SK-N-SH (cell line): ENCODE measurements around the gene SLC12A7. TPM values are rescaled to one million over a fixed set of nuclear protein-coding genes. Genes with fewer than 3 reads are reported as not detected.

Source experiments
- CTCF ChIA-PET: fragments of 300-600, 350-600 bp; formaldehyde crosslinking; extraction: SDS; loops from one replicate; lab custom pipeline; 2021; lab: Yijun Ruan, JAX
- POLR2A ChIA-PET: fragments of 350-600 bp; sonication (Branson Sonifier 250); formaldehyde crosslinking; extraction: SDS; loops from one replicate; lab custom pipeline; 2020; ENCODE audit warnings: antibody characterized with exemption, inconsistent platforms; lab: Yijun Ruan, JAX
- DNase-seq: peaks from one replicate; pipeline ENCODE4 v3.0.0; 2012
- H2AFZ ChIP-seq: fragments of 200-600 bp; sonication (generic); 2 replicates; pipeline ENCODE4 v1.8.1; 2016; ENCODE audit warnings: antibody characterized with exemption, mild to moderate bottlenecking, low read depth
- H3F3A ChIP-seq: fragments of 200-600 bp; sonication (generic); replicated peaks from 2 replicates; pipeline ENCODE3; 2016; ENCODE audit warnings: antibody characterized with exemption, mild to moderate bottlenecking; ENCODE audit not compliant: insufficient read depth
- H3K27ac ChIP-seq, 2 experiments: fragments of 200-500 bp in 1 of 2; fragments of 200-600 bp in 1 of 2; sonication (Bioruptor generic) in 1 of 2; sonication (generic), shearing (Covaris generic) in 1 of 2; 2 replicates each; pipeline versions ENCODE4 v1.5.1 to v1.6.1; 2014 to 2016; ENCODE audit warnings: low read depth in 2 of 2, inconsistent platforms in 1 of 2, low read length in 1 of 2, mild to moderate bottlenecking in 1 of 2, mixed read lengths in 1 of 2
- H3K27me3 ChIP-seq: fragments of 200-600 bp; sonication (generic), shearing (Covaris generic); 2 replicates; pipeline ENCODE4 v1.6.1; 2016; ENCODE audit warnings: mixed run types; ENCODE audit not compliant: insufficient read depth
- H3K36me3 ChIP-seq, 2 experiments: fragments of 200-500 bp in 1 of 2; fragments of 200-600 bp in 1 of 2; sonication (Bioruptor generic) in 1 of 2; sonication (generic) in 1 of 2; replicated peaks in 1 of 2; 2 replicates each; pipeline versions ENCODE3 to v1.5.1; 2014 to 2016; ENCODE audit warnings: low read length in 1 of 2, mild to moderate bottlenecking in 1 of 2; ENCODE audit not compliant: insufficient read depth in 2 of 2, control insufficient read depth in 1 of 2
- H3K4me1 ChIP-seq, 2 experiments: fragments of 200-500 bp in 1 of 2; fragments of 200-600 bp in 1 of 2; sonication (Bioruptor generic) in 1 of 2; sonication (generic), shearing (Covaris generic) in 1 of 2; 2 replicates each; pipeline versions ENCODE4 v1.5.1 to v1.6.1; 2014 to 2016; ENCODE audit warnings: low read depth in 1 of 2, low read length in 1 of 2, mixed run types in 1 of 2; ENCODE audit not compliant: insufficient read depth in 2 of 2, control insufficient read depth in 1 of 2
- H3K4me2 ChIP-seq: fragments of 200-600 bp; sonication (generic), shearing (Covaris generic); 2 replicates; pipeline ENCODE4 v1.6.1; 2017; ENCODE audit warnings: mixed run types
- H3K4me3 ChIP-seq, 2 experiments: fragments of 200-500 bp in 1 of 2; fragments of 200-600 bp in 1 of 2; sonication (Bioruptor generic) in 1 of 2; sonication (generic), shearing (Covaris generic) in 1 of 2; 2 replicates each; pipeline versions ENCODE4 v1.5.1 to v1.8.1; 2014 to 2016; ENCODE audit warnings: low read depth in 2 of 2, inconsistent platforms in 1 of 2, low read length in 1 of 2, mild to moderate bottlenecking in 1 of 2, mixed read lengths in 1 of 2, moderate library complexity in 1 of 2
- H3K79me2 ChIP-seq: fragments of 200-600 bp; sonication (generic); 2 replicates; pipeline ENCODE4 v1.8.1; 2017; ENCODE audit warnings: mild to moderate bottlenecking; ENCODE audit not compliant: insufficient read depth
- H3K9ac ChIP-seq: fragments of 200-600 bp; sonication (generic); 2 replicates; pipeline ENCODE4 v1.6.1; 2017; ENCODE audit warnings: mixed run types
- H3K9me2 ChIP-seq: fragments of 200-600 bp; sonication (generic); 2 replicates; pipeline ENCODE4 v1.6.1; 2017; ENCODE audit warnings: mixed run types
- H3K9me3 ChIP-seq: fragments of 200-600 bp; sonication (generic); 2 replicates; pipeline ENCODE4 v1.6.1; 2017; ENCODE audit warnings: mixed run types, mild to moderate bottlenecking, moderate library complexity
- H4K20me1 ChIP-seq: fragments of 200-600 bp; sonication (generic); 2 replicates; pipeline ENCODE4 v1.6.1; 2017; ENCODE audit warnings: mild to moderate bottlenecking, mixed run types; ENCODE audit not compliant: insufficient read depth
- CTCF ChIP-seq: fragments of 200-600 bp; sonication (generic); IDR thresholded peaks from 2 replicates; pipeline ENCODE4 v1.6.1; 2017; ENCODE audit warnings: antibody characterized with exemption, mild to moderate bottlenecking, moderate library complexity
- ELF1 ChIP-seq: IDR thresholded peaks from 2 replicates; pipeline ENCODE4 v1.4.0; 2012
- EP300 ChIP-seq, 2 experiments: IDR thresholded peaks; 2 replicates each; pipeline versions ENCODE4 v1.4.0 to v1.6.1; 2012; ENCODE audit warnings: borderline replicate concordance in 1 of 2, low read depth in 1 of 2, low read length in 1 of 2
- FOSL2 ChIP-seq: IDR thresholded peaks from 2 replicates; pipeline ENCODE4 v1.4.0; 2012; ENCODE audit warnings: low read depth, mild to moderate bottlenecking, moderate library complexity, borderline replicate concordance
- FOXJ3 ChIP-seq: sonication (generic); formaldehyde crosslinking; IDR thresholded peaks from 2 replicates; pipeline ENCODE4 v1.5.1; 2020; ENCODE audit warnings: mild to moderate bottlenecking, missing genetic modification reagents
- IRF3 ChIP-seq: fragments of 150-350 bp; IDR thresholded peaks from 2 replicates; pipeline ENCODE4 v1.6.1; 2016; ENCODE audit warnings: mild to moderate bottlenecking, low read depth, low read length
- JUND ChIP-seq: IDR thresholded peaks from 2 replicates; pipeline ENCODE4 v1.4.0; 2012
- MXI1 ChIP-seq: IDR thresholded peaks from 2 replicates; pipeline ENCODE4 v1.6.1; 2012; ENCODE audit warnings: mild to moderate bottlenecking, low read depth, low read length, improper control_type of control experiment
- NRF1 ChIP-seq: IDR thresholded peaks from 2 replicates; pipeline ENCODE4 v1.6.1; 2012; ENCODE audit warnings: low read depth, mild to moderate bottlenecking, low read length
- PBX3 ChIP-seq: IDR thresholded peaks from 2 replicates; pipeline ENCODE4; 2012
- RCOR1 ChIP-seq: fragments of 150-350 bp; IDR thresholded peaks from 2 replicates; pipeline ENCODE4 v1.6.1; 2017; ENCODE audit warnings: antibody characterized with exemption, low read length
- REST ChIP-seq: IDR thresholded peaks from 2 replicates; pipeline ENCODE4 v1.6.1; 2012; ENCODE audit warnings: mild to moderate bottlenecking, low read depth, low read length, moderate library complexity
- RXRA ChIP-seq: IDR thresholded peaks from 2 replicates; pipeline ENCODE4 v1.4.0; 2012; ENCODE audit warnings: low read depth, mild to moderate bottlenecking, borderline replicate concordance
- SIN3A ChIP-seq: IDR thresholded peaks from 2 replicates; pipeline ENCODE4 v1.6.1; 2012; ENCODE audit warnings: low read depth, mild to moderate bottlenecking, low read length, moderate library complexity, borderline replicate concordance
- SMC3 ChIP-seq: IDR thresholded peaks from 2 replicates; pipeline ENCODE4 v1.6.1; 2012; ENCODE audit warnings: low read depth, low read length, improper control_type of control experiment
- TCF12 ChIP-seq: IDR thresholded peaks from 2 replicates; pipeline ENCODE4 v1.4.0; 2012
- TEAD4 ChIP-seq: IDR thresholded peaks from 2 replicates; pipeline ENCODE4 v1.4.0; 2012; ENCODE audit warnings: mild to moderate bottlenecking, borderline replicate concordance; ENCODE audit not compliant: insufficient read depth
- USF1 ChIP-seq: IDR thresholded peaks from 2 replicates; pipeline ENCODE4 v1.4.0; 2012; ENCODE audit warnings: low read depth, borderline replicate concordance
- YY1 ChIP-seq: IDR thresholded peaks from 2 replicates; pipeline ENCODE4 v1.4.0; 2012; ENCODE audit warnings: low read depth, mild to moderate bottlenecking
- ZBTB33 ChIP-seq: IDR thresholded peaks from 2 replicates; pipeline ENCODE4 v1.4.0; 2012; ENCODE audit warnings: low read depth, borderline replicate concordance
- WGBS: methylation state at CpG from one replicate; pipeline ENCODE4 v1.1.6; 2017; ENCODE audit warnings: low lambda C conversion rate; 5-methylcytosine and 5-hydroxymethylcytosine counted together
- polyA plus RNA-seq, 3 experiments: library from polyadenylated mRNA; depleted of rRNA; stranded (reverse); fragments of >200 nt; gene quantifications; 2 replicates each; pipeline ENCODE4 v1.2.3, GENCODE V29; 2012

The SLC12A7 gene
- polyA plus RNA-seq, 1 of the 3 experiments (the other 2 are of a cell fraction), result 2.6 TPM

GRCh38 chr5:1113332-1113690, 1.4 kb upstream of the SLC12A7 start:
- no peak overlapping the region for H3K4me3 ChIP-seq
- TF ChIP-seq TEAD4 (no peak), PBX3 (no peak), CTCF (no peak), IRF3 (no peak), RXRA (no peak), EP300 (IDR thresholded peaks at IDR 0.05; ENCODE audit: borderline replicate concordance in 1 of 2, low read depth in 1 of 2, low read length in 1 of 2) (no peak), USF1 (no peak), TCF12 (no peak), SIN3A (no peak), NRF1 (no peak), FOSL2 (no peak), ZBTB33 (no peak), RCOR1 (no peak), YY1 (no peak), FOXJ3 (no peak), ELF1 (no peak), JUND (no peak), REST (no peak), MXI1 (no peak), SMC3 (no peak)
- no peaks in the 10 kb centered on the region for H3F3A ChIP-seq
- H3K27ac ChIP-seq, result no peak overlapping the region
- H3K4me1 ChIP-seq, result peaks cover 0 to 6% of the 10 kb centered on the region in 2 experiments; a peak in 2 of 4 replicates
- H4K20me1 ChIP-seq, result no peaks in the 10 kb centered on the region
- no peaks in the 10 kb centered on the region for H3K79me2 ChIP-seq
- H3K27me3 ChIP-seq, result no peaks in the 10 kb centered on the region
- no peaks in the 10 kb centered on the region for H3K36me3 ChIP-seq
- 100% methylated on average over 2 of the region's 5 CpGs for WGBS
- H3K4me2 ChIP-seq, result no peak overlapping the region
- no peak for DNase-seq
- H3K9me3 ChIP-seq, result no peaks in the 10 kb centered on the region
- no peak overlapping the region for H3K9ac ChIP-seq
- ChIA-PET POLR2A (no interaction called here), CTCF (interaction anchor here (1.6 kb wide), 1 partner anchor 54 kb away, joined by 4 read pairs; no protein-coding TSS in a partner anchor)
- no peaks in the 10 kb centered on the region for H3K9me2 ChIP-seq
- no peak overlapping the region for H2AFZ ChIP-seq
